HG03066 (cell line): Measurements from ENCODE around the gene ETNK1.

Source experiments
- ATAC-seq: cut with Tn5 transposase; IDR thresholded peaks from one replicate; pipeline ENCODE4 v1.9.1; 2021; ENCODE audit warnings: low read depth; ENCODE audit not compliant: unreplicated experiment

The ETNK1 gene

GRCh38 chr12:22631863-22632463 lies 7.0 kb downstream of the ETNK1 start:
- no peak for ATAC-seq

GRCh38 chr12:22634883-22635282 lies 9.9 kb downstream of the ETNK1 start:
- ATAC-seq: no peak

GRCh38 chr12:22635812-22636211 lies 10.8 kb downstream of the ETNK1 start:
- no peak for ATAC-seq

- ATAC-seq: no peak
Observed at GRCh38 chr12:22640851-22641250, 15.9 kb downstream of the ETNK1 start.

GRCh38 chr12:22641353-22642053 lies 16.5 kb downstream of the ETNK1 start:
- ATAC-seq: no peak

GRCh38 chr12:22648668-22649067 lies 23.7 kb downstream of the ETNK1 start:
- ATAC-seq: no peak

- ATAC-seq: no peak
Observed at GRCh38 chr12:22653075-22653474, 28.1 kb downstream of the ETNK1 start.

- no peak for ATAC-seq
Observed at GRCh38 chr12:22653791-22654190, 28.8 kb downstream of the ETNK1 start.

- no peak for ATAC-seq
Observed at GRCh38 chr12:22656376-22656775, 31.4 kb downstream of the ETNK1 start.

- no peak for ATAC-seq
Observed at GRCh38 chr12:22656831-22657230, 31.9 kb downstream of the ETNK1 start.

GRCh38 chr12:22657538-22657937 lies 32.6 kb downstream of the ETNK1 start:
- ATAC-seq: no peak

GRCh38 chr12:22658214-22658613 lies 33.2 kb downstream of the ETNK1 start:
- no peak for ATAC-seq

- ATAC-seq: no peak
Observed at GRCh38 chr12:22662356-22662755, 37.4 kb downstream of the ETNK1 start.

GRCh38 chr12:22665476-22665875 lies 40.5 kb downstream of the ETNK1 start:
- ATAC-seq: no peak

GRCh38 chr12:22667122-22667521 lies 42.2 kb downstream of the ETNK1 start:
- no peak for ATAC-seq

- ATAC-seq: no peak
Observed at GRCh38 chr12:22668441-22668840, 43.5 kb downstream of the ETNK1 start.

- no peak for ATAC-seq
Observed at GRCh38 chr12:22670762-22671161, 45.8 kb downstream of the ETNK1 start.

- ATAC-seq: no peak
Observed at GRCh38 chr12:22672951-22673350, 48.0 kb downstream of the ETNK1 start.

- no peak for ATAC-seq
Observed at GRCh38 chr12:22677781-22678574, 53.0 kb downstream of the ETNK1 start.

GRCh38 chr12:22682663-22683062 lies 57.7 kb downstream of the ETNK1 start:
- ATAC-seq: no peak

GRCh38 chr12:22683131-22683530 lies 58.2 kb downstream of the ETNK1 start:
- no peak for ATAC-seq
